ENCODE results near the gene NIPAL1.

NIPAL1 gene

DNA sequence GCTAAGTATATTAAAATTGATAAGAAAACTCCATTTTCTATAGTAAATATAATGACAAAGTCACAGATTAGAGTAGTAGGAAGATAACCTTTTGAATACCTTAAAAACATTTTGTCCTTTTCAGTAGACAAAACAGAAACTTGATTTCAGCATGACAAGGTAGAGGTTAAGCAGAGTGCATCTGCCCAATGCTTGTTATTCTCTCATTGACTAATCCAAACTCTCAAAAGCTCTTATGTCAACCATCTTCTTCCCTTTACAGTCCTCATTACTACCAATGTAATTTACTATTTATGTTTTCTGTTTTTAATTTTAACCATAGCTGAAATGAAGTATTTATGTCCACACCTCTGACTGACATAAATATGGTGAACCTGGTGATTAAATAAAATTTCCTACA is 11.1 kb downstream of the NIPAL1 start:
- DNase-seq (ENCODE audit: low read depth) = no peak

DNA sequence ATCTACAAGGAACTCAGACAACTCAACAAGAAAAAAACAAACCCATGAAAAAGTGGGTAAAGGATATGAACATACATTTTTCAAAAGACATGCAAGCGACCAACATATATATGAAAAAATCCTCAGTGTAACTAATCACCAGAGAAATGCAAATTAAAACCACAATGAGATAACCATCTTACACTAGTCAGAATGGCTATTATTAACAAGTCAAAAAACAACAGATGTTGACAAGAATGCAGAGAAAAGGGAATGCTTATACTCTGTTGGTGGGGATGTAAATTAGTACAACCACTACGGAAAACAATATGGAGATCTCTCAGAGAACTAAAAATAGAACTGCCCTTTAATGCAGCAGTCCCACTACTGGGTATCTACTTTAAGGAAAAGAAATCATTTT is 12.1 kb downstream of the NIPAL1 start:
- DNase-seq (ENCODE audit: low read depth) = no peak

DNA sequence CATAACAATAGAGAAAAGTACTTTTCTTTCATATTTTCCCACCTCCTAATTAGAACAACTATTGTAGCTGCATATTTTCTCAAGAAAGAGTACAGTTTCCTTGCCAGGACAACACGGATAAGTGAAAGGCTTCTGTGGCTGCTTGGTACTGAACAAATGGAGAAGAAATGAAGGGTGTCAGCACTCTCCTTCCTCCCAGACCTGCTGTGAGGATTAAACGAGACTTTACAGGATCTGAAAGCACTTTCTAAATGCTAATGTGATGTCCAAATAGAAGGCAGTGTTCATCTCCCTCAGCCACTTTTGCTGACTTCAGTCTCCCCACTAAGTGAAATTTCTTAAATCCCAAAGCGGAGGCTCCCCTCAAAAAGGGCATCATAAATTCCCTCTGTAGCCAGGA is 13.9 kb downstream of the NIPAL1 start:
- DNase-seq (ENCODE audit: low read depth) = no peak

DNA sequence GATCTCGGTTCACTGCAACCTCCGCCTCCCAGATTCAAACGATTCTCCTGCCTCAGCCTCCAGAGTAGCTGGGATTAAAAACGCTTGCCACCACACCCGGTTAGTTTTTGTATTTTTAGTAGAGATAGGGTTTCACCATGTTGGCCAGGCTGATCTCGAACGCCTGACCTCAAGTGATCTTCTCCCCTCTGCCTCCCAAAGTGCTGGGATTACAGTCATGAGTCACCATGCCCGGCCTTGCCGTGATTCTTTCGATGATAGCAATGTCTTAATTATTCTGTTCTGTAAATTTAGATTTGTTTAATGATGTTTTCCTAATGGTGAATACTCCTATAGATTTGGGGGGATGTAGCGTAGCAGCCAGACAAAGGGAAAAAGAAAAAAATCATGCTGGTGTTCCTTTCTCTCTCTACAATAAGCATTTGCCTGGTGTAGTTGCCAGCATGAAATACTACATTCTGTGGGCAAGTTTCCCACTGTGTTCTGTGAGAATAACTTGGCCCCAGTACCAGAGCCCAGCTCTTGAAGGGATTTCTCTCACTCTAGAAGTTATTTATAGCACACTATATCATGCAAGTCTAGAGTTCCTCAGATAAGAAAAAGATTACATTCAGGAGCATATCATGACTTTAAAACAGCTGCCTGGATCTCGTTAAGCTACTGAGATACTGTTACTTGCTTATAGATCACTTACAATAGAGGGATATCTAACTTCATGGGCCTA is 15.4 kb downstream of the NIPAL1 start:
- no peak for DNase-seq (ENCODE audit: low read depth)

DNA sequence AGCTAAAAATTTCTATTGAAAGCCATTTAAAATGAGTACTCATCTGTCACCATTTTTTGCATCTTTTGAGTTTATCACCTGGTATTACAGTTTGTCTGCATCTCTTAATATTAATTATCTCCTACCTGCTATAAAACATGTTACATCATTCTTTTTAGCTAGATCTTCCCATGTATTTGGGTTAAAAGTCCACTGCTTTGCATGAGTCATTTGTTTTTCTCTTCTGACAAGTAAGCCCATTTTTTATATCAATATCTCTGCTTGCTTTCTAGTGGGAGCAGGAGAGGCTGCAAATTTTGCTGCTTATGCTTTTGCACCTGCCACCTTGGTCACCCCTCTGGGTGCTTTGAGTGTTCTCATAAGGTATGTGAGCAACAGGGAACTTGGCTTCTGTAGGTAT is 16.1 kb downstream of the NIPAL1 start:
- DNase-seq (ENCODE audit: low read depth) = no peak

DNA sequence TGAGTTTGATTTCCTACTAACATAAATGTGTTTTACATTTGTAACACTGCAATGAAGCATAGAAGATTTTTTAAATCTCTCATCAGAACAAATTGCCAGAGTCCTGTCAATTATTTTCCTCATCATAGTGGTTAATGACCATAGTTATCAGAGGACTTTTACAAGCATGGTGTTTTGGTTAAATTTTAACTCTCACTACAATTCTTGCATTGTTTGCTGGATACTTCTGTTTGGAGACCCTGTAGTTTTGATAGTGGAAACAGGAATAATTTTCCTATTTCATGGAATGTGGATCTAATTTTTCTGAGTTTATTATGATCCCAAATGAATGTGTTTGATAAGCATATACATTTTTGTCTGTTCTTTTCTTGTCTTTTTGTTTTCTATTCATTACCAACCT is 16.8 kb downstream of the NIPAL1 start:
- DNase-seq (ENCODE audit: low read depth) = no peak

DNA sequence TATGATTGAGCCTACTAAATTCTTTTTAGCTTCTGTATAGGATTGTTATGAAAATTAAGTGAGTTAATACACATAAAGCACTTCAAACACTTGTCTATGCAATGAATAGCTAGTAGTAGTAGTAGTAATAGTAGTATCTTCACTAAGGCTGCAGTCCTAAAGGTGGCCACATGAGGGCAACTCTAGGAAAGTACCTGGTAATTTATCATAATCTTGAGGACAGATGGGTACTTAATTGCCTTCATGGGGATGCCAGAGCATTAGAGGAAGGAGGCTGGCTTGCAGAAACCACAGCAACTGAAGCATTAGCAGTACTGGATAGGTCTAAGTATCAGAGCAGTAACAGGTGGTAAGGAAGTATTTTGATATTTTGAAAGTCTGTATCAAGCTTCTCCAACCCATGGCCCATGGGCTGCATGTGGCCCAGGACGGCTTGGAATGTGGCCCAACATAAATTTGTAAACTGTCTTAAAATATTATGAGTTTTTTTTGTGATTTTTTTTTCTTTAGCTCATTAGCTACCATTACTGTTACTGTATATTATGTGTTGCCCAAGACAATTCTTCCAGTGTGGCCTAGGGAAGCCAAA is 17.3 kb downstream of the NIPAL1 start:
- DNase-seq (ENCODE audit: low read depth) = peak; percentile 49

DNA sequence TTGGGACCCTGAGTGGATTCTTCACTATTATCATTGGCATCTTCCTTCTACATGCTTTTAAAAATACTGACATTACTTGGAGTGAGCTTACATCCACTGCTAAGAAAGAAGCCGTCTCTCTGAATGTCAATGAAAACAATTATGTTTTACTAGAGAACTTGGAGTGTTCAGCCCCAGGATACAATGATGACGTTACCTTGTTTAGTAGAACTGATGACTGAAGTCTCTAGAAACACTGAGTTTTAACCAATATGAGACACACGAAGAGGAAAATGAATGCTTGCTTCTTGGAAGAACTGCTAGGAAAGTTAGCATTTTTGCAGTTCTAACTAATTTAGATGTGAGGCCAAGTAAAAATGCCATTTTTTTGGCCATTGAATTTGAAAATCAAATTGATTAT is 19.4 kb downstream of the NIPAL1 start:
- no peak for DNase-seq (ENCODE audit: low read depth)

DNA sequence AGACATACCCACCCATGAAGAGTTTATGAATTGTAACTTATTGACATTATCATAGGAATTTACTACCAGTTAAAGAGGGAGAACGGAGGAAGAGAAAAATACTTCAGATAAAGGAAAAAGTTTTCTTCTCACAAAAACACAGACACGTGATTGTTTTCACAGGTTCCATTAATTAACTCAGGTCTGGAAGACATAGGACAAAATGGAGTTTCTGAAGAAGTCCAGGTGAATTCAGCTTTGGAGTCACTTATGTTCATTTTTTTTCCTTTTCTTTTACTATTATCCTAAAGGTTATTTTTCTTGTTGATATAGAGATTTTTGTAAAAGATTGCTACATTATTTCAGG is 20.5 kb downstream of the NIPAL1 start:
- no peak for DNase-seq (ENCODE audit: low read depth)

DNA sequence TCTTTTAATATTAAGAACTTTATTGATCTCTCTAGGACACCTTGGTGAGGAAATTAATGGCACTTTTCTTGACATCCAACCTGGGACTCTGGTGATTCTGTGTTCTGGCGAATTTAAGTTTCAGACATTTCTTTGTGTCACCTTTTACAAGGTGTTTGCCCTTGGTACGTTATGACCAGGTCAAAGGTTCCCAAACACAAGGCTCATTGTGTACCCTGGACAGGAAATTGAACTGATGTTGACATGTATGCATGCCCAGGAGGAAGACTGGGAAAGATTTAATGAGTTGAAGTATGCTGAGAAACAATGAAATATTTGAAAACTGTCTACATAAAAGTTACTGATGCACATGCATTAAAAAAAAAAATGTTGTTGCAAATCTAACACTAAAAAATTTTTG is 22.1 kb downstream of the NIPAL1 start:
- no peak for DNase-seq (ENCODE audit: low read depth)

DNA sequence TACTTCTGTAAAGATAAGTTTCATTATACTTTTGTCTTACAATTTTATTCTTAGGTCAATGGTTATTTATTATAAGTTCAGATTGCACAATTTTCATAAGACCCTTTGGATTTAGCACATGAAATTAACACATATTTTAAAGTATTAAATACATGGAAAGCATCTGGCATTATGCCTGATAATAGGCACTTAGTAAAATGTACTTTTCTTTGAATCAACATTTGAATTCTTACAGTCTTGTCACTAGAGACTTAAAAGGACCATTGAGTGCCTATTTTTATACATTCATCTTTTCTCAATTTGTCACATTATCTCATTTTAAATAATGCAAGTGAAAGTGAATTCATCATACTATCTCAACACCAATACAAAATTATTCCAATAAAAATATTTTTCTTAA is 23.0 kb downstream of the NIPAL1 start:
- DNase-seq (ENCODE audit: low read depth) = no peak

DNA sequence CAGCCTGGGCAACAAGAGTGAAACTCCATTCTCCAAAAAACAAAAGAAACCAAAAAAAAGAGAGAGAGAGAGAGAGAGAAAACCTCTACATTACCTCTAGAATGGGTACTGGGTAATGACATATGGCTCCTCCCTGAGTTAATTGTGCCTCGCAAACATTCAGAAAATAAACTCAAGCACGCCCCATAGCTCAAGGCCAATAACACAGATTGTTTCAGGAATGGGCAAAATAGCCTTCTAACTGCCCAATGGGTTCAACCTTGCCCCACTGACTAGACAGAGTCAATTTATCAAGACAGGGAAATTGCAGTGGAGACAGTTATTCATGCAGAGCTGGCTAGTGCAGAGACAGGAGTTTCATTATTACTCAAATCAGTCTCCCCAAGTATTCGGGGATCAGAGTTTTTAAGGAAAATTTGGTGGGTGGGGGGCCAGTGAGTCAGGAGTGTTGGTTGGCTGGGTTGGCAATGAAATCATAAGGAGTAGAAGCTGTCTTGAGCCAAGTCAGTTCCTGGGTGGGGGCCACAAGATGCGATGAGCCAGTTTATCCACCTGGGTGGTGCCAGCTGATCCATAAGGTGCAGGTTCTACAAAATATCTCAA is 25.1 kb downstream of the NIPAL1 start:
- DNase-seq (ENCODE audit: low read depth) = no peak

DNA sequence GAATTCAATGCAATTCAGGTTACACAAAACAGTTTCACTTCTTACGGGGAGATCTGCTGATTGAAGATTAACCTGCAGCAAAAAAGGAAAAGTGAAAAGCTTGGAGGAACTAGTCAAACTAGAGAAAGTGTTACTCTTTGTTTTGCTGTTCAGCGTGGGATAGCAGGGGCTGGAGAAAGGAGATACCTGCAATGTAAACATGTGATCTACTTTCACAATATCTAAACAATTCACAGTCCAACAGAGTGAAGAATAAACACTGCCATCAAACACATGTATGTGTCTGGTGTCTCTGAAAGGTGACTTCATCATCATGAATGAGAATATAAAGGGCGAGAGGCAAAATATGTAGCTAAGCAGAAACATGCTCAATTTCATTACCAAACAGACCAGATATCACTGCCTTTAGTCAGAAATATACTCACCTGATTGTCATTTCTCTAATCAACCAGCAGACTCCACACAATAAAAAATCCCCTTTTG is 26.4 kb downstream of the NIPAL1 start:
- DNase-seq (ENCODE audit: low read depth) = no peak

DNA sequence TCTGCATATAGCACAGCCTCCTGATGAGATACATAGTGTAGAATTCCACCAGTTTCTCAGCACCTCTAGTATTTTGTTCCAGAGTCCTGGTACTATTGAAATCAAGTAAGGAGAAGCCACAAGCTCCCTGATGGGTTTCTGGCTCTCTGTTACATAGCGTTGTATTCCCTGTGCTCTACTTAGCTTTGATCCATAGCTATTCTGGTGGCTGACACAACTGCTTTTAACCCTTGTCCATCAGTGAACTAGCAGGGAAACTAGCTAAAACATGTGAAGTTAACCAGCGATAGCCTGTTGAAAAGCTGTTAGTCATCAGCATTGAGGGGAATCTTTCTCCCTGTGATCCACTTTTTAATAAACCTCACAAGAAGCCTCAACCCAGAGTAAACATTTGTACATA is 26.9 kb downstream of the NIPAL1 start:
- no peak for DNase-seq (ENCODE audit: low read depth)

DNA sequence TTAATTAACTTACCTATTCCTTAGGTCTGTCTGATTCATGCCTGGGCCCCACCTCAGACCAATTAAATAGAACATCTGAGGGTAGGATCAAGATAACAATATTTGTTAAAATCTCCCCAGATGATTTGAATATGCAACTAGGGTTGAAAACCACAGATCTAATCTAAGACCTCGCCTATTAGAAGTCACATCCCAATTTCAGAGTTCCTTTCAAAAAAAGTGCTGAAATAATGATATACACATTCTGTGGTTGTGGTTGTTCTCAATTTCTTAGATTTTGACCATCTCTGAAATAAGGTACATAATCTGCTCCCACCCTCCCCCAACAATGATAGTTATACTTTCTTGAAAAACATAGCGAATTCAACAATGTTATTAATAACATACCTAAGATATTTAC is 27.7 kb downstream of the NIPAL1 start:
- DNase-seq (ENCODE audit: low read depth) = no peak

DNA sequence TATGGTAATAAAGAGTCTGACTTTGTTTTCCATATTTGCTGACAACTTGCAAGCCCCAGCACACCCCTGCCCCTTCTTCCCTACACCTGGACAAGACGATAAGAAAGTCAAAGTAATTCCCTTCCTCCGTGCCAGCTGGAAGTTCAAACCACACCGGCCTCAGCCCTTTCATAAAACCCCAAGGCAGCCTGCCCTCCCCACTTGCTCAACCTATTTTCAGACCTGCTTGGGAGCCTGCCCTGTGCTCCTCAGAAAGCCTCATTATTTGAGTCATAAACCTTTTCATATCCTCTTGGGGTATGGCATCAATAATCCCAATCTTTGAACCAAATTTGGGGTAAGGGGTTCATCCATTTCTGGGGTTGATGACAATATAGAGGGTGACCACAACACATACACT is 29.5 kb downstream of the NIPAL1 start:
- no peak for DNase-seq (ENCODE audit: low read depth)

DNA sequence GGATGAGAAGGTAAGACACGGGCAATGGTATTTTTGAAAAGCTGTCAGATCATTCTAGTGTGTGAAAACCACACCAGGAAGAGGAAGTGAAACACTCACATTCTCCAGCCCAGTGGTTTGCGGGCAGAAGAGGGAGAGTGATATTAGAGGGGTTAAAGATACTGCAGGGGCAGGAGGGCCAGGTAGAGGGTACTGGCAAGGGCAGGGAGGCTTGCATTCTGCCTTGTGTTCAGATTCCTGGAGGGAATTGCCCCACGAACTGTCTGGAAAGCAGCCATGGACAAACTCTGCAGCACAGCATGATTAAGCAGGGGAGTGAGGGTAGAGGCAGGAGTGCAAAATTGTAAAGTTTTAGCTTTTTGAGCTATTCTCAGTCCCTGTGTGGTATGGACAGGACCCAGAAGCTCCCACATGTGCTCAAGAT is 30.9 kb downstream of the NIPAL1 start:
- DNase-seq (ENCODE audit: low read depth) = peak; percentile 69

DNA sequence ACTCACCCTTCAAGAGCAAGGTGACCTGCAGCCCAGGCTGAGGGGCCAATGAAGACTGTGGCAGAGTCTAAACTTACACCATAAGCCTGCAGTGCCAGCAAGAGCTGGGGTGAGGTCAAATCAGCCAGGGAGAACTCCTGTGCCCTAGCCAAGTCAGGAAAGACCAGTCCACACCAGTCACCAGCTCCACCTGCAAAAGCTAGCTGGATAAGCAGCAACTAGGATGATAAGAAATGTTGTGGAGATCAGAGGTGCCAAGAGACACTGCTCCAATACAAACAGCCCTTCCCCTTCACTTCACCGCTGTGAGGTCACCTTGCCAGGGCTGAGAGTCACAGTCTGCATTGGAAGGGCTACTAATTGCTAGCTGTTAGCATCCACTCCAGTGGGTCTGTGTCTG is 31.3 kb downstream of the NIPAL1 start:
- DNase-seq (ENCODE audit: low read depth) = no peak

DNA sequence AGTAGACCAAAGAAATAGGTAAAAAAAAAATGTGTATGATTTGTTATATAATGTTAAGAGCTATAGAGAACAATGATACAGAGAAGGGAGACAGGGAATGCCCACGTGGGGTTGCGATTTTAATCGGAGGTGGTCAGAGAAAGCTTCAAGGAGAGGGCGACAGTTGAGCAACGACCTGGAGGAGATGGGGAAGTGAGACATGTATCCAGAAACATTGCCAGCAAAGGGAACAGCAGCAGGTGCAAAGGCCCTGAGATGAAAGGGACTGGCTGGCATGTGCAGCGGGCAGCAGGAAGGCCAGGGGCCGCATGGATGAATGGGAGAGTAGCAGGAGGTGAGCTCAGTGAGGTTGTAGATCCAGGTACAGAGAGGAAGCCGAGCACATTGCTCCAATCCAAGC is 32.9 kb downstream of the NIPAL1 start:
- DNase-seq (ENCODE audit: low read depth) = no peak

DNA sequence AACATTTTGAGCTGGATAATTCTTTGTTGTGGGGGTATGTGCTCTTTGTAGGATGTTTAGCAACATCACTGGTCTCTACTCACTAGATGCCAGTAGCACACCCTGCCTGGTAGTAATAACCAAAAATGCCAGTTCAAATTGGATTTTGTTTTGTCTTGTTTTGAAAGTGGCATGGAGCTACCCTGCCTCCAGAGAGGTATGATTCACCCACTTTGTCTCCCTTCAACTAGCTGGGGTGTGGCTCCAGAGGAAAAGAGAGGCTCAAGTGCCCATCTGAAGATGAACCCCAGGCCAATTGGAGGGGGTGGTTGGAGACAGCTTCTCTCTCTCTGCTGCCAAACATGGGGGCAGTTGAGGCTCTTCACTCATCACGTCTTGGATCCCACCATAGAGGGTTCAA is 34.5 kb downstream of the NIPAL1 start:
- no peak for DNase-seq (ENCODE audit: low read depth)

DNA sequence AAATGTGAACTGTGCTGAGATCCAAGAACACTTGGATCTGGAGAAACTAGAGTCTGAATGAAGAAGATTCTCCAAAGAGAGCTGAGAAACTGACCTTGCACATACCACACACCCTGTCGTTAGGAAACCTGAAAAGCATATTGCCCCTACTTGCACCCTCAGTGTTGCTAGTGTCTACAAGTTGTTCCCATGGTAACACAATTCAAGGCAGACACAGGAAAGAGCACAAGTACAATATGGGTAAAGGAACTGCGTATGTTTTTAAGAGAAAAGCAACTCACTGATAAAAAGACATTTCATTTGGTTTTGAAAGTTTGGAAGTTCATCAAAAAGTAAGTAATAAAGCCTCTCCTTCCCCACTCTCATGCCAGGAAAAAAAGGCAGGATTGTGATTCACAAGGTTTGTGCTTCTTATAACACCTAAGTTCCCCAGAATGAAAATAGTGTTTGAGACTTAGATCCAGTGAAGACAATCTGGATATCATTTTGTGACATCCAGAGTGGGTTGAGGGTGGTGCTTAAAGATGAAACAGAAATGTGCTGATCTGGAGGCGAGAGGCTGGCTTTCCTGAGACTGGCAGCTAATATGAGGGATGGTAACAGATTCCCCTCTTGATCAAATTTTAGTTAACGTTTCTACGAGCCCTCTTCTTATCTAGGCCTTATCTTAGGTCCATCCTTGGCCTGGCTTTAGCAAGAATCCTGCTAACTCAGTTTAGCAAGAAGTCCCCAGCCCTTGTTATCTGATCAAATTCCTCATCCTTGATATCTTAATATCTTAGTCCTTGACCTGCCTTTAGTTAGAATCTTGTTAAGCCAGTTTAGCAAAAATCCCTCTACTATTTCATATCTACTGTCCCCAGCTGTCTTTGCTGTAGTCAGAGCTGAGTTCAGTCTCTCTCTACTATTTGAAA is 42.3 kb downstream of the NIPAL1 start:
- no peak for DNase-seq (ENCODE audit: low read depth)

DNA sequence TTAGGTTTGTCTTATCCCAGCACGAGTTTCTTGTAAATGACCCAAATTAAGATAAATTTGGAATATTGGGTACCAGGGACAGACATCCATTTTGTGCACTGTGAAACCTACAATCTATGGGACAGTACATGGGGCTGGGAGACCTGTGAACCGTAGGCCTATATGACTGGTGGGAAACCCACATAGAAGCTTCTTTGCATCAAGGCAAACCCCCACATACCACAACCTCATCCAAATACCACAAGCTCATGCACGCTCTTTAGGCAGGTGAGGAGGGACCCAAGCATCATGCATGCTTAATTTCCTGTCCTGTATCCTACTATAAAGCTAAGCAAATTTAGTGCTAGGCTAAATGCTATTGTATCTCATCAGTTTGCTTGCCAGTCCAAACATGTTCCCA is 47.8 kb downstream of the NIPAL1 start:
- no peak for DNase-seq (ENCODE audit: low read depth)

DNA sequence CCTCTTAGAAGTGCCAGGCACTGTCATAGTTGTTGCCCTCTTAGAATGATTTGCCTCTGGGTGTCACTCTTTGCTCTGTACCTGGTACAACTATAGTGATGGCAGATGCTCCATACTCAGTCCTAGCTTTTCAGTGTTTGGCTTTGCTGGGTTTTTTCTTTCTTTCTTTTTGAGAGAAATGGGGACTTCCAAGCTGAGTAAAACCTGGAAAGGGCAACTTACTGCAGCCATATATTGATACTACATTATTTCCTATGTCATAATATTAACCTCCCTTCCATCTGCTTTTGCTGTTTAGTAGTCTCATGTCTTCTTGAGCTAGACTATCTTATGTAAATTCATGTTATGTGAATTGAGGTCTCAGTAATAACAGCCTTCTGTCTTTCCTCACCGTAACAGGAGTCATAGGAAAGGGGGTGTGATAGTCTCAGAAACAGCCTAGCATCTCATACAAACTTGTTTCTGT is 49.0 kb downstream of the NIPAL1 start:
- DNase-seq (ENCODE audit: low read depth) = no peak

Data from activated gamma-delta T cell treated with anti-CD3 and anti-CD28 coated beads, Interleukin-2, amount 50 U/mL, for 16 hours (primary cell).